ENCODE data around the gene ADCYAP1. TPM values are rescaled to one million over a fixed set of nuclear protein-coding genes. Genes with fewer than 3 reads are reported as not detected.

Gene ADCYAP1
- total RNA-seq, 1 donor from 2014 or later: not detected

DNA sequence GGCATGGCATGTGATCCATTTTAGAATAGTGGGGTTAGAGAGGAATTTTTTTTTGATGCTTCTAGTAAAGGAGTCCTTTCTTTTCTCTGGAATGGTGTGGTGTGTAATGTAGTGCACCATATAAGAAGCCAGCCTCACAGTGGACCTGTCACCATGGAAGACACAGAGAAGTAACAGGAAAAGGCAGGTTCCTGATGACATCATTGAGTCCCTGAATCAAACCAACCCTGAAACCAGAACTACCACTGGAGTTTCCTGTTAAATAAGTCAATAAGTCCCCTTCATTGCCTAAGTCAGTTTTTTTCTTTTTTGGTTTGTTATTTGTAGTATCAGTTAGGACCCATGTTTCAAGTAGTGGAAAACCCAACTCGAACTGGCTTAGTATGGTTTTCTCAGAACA is 11.9 kb downstream of the ADCYAP1 start:
- H3K36me3 Mint-ChIP-seq (ENCODE audit: low read depth, unreplicated experiment): no peaks in the 10 kb centered on the region
- peaks cover 21% of the 10 kb centered on the region for H3K27me3 ChIP-seq (ENCODE audit: insufficient read depth, low read length)
- FAIRE-seq: no peak

DNA sequence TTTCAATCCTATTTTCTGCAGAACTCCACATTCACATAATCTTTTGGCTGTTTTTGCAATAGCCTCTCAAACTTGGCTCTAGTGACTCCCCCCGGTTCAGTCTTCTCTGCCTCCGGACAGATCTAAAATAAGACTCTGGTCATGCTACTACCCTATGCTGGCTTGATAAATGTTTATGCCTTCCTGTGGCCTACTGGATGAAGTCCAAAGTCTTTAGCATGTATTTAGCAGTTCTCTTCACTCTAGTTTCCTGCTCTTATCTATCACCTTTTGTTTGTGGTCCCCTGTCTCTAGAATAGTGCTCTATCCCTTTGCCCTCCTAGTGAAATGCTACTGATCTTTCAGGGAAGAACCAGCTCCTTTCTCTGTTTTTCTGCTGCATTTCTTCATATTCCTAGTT is 14.4 kb downstream of the ADCYAP1 start:
- Histone ChIP-seq H3K36me3 (ENCODE audit: insufficient read depth, low read length) (no peaks in the 10 kb centered on the region), H2AFZ (ENCODE audit: low read depth, low read length) (no peak overlapping the region), H3K79me2 (ENCODE audit: insufficient read depth, low read length) (no peaks in the 10 kb centered on the region), H3K4me1 (ENCODE audit: insufficient read depth, low read length) (no peaks in the 10 kb centered on the region), H3K4me3 (ENCODE audit: insufficient read depth, low read depth, low read length) (no peak overlapping the region), H3K9me3 (ENCODE audit: insufficient read depth, low read depth, low read length) (no peaks in the 10 kb centered on the region), H3K27ac (ENCODE audit: low read depth, low read length) (no peak overlapping the region), H3K9ac (ENCODE audit: low read length) (no peak overlapping the region), H3K4me2 (ENCODE audit: low read length) (no peak overlapping the region), H4K20me1 (ENCODE audit: insufficient read depth, low read length) (no peaks in the 10 kb centered on the region), H3K27me3 (ENCODE audit: insufficient read depth, low read length) (peaks cover 14% of the 10 kb centered on the region)
- Mint-ChIP-seq H3K36me3 (ENCODE audit: low read depth, unreplicated experiment) (no peaks in the 10 kb centered on the region), H3K27ac (ENCODE audit: unreplicated experiment) (no peak overlapping the region), H3K4me1 (ENCODE audit: low read depth, unreplicated experiment) (no peaks in the 10 kb centered on the region), H3K9me3 (ENCODE audit: unreplicated experiment) (peaks cover 4% of the 10 kb centered on the region), H3K4me3 (ENCODE audit: unreplicated experiment) (no peak overlapping the region), H3K27me3 (ENCODE audit: low read depth, unreplicated experiment) (peaks cover 35% of the 10 kb centered on the region)
- no peak for TF ChIP-seq CTCF (IDR thresholded peaks at IDR 0.05; ENCODE audit: insufficient read depth, low read depth, low read length)
- no peak for TF ChIP-seq EZH2 (IDR thresholded peaks at IDR 0.05; ENCODE audit: insufficient read depth, low read length)
- FAIRE-seq (no peak), DNase-seq (ENCODE audit: low read depth) (no peak)

More for the DNA sequence above, 11.9 kb downstream of the ADCYAP1 start:
- no peaks in the 10 kb centered on the region for H4K20me1 ChIP-seq (ENCODE audit: insufficient read depth, low read length)
- no peak overlapping the region for H3K9ac ChIP-seq (ENCODE audit: low read length)
- Mint-ChIP-seq H3K27ac (ENCODE audit: unreplicated experiment) (no peak overlapping the region), H3K4me3 (ENCODE audit: unreplicated experiment) (no peak overlapping the region), H3K9me3 (ENCODE audit: unreplicated experiment) (peaks cover 4% of the 10 kb centered on the region), H3K27me3 (ENCODE audit: low read depth, unreplicated experiment) (peaks cover 42% of the 10 kb centered on the region), H3K4me1 (ENCODE audit: low read depth, unreplicated experiment) (no peaks in the 10 kb centered on the region)
- H3K36me3 ChIP-seq (ENCODE audit: insufficient read depth, low read length): no peaks in the 10 kb centered on the region
- TF ChIP-seq CTCF (IDR thresholded peaks at IDR 0.05; ENCODE audit: insufficient read depth, low read depth, low read length): no peak
- no peak for TF ChIP-seq EZH2 (IDR thresholded peaks at IDR 0.05; ENCODE audit: insufficient read depth, low read length)
- H3K79me2 ChIP-seq (ENCODE audit: insufficient read depth, low read length): no peaks in the 10 kb centered on the region
- no peak for DNase-seq (ENCODE audit: low read depth)
- no peaks in the 10 kb centered on the region for H3K4me1 ChIP-seq (ENCODE audit: insufficient read depth, low read length)
- H3K4me2 ChIP-seq (ENCODE audit: low read length): no peak overlapping the region
- H3K9me3 ChIP-seq (ENCODE audit: insufficient read depth, low read depth, low read length): no peaks in the 10 kb centered on the region
- no peak overlapping the region for H2AFZ ChIP-seq (ENCODE audit: low read depth, low read length)
- no peak overlapping the region for H3K27ac ChIP-seq (ENCODE audit: low read depth, low read length)
- H3K4me3 ChIP-seq (ENCODE audit: insufficient read depth, low read depth, low read length): no peak overlapping the region

GRCh38 chr18:923144-923866 is 18.6 kb downstream of the ADCYAP1 start:
- H3K9ac ChIP-seq (ENCODE audit: low read length): no peak overlapping the region
- DNase-seq (ENCODE audit: low read depth) (no peak), FAIRE-seq (no peak)
- Mint-ChIP-seq H3K36me3 (ENCODE audit: low read depth, unreplicated experiment) (no peaks in the 10 kb centered on the region), H3K9me3 (ENCODE audit: unreplicated experiment) (no peaks in the 10 kb centered on the region), H3K27me3 (ENCODE audit: low read depth, unreplicated experiment) (peaks cover 16% of the 10 kb centered on the region), H3K4me1 (ENCODE audit: low read depth, unreplicated experiment) (peaks cover 5% of the 10 kb centered on the region), H3K4me3 (ENCODE audit: unreplicated experiment) (no peak overlapping the region), H3K27ac (ENCODE audit: unreplicated experiment) (no peak overlapping the region)
- H3K4me1 ChIP-seq (ENCODE audit: insufficient read depth, low read length): no peaks in the 10 kb centered on the region
- H3K27ac ChIP-seq (ENCODE audit: low read depth, low read length): no peak overlapping the region
- no peak overlapping the region for H3K4me3 ChIP-seq (ENCODE audit: insufficient read depth, low read depth, low read length)
- no peaks in the 10 kb centered on the region for H3K36me3 ChIP-seq (ENCODE audit: insufficient read depth, low read length)
- no peaks in the 10 kb centered on the region for H3K9me3 ChIP-seq (ENCODE audit: insufficient read depth, low read depth, low read length)
- H3K4me2 ChIP-seq (ENCODE audit: low read length): no peak overlapping the region
- peaks cover 11% of the 10 kb centered on the region for H3K27me3 ChIP-seq (ENCODE audit: insufficient read depth, low read length)
- no peak for TF ChIP-seq EZH2 (IDR thresholded peaks at IDR 0.05; ENCODE audit: insufficient read depth, low read length)
- no peak for TF ChIP-seq CTCF (IDR thresholded peaks at IDR 0.05; ENCODE audit: insufficient read depth, low read depth, low read length)
- H3K79me2 ChIP-seq (ENCODE audit: insufficient read depth, low read length): no peaks in the 10 kb centered on the region
- H2AFZ ChIP-seq (ENCODE audit: low read depth, low read length): no peak overlapping the region
- no peaks in the 10 kb centered on the region for H4K20me1 ChIP-seq (ENCODE audit: insufficient read depth, low read length)

Data from astrocyte (in vitro differentiated cells and primary cell).